Effector memory CD8-positive, alpha-beta T cell (primary cell): ENCODE measurements around the gene OBP2A.

ENCODE experiments used
- ATAC-seq: fragments of 150-1000 bp; cut with Tn5 transposase; replicated peaks from 2 replicates; pipeline ENCODE4 v1.10.0; 2021; ENCODE audit warnings: mild to moderate bottlenecking, moderate library complexity
- DNase-seq, 3 experiments: peaks; one replicate each; pipeline ENCODE4 v3.0.0; 2021
- H3K27ac Mint-ChIP-seq, 2 donors: one replicate each; pipeline ENCODE4 v1.8.0; 2022; ENCODE audit warnings: mild to moderate bottlenecking in 2 of 2, mixed read lengths in 2 of 2, moderate library complexity in 2 of 2
- H3K27me3 Mint-ChIP-seq, 2 donors: one replicate each; pipeline ENCODE4 v1.8.0; 2022; ENCODE audit warnings: mixed read lengths in 2 of 2
- H3K36me3 Mint-ChIP-seq: one replicate; pipeline ENCODE4 v1.8.0; 2022; ENCODE audit warnings: mild to moderate bottlenecking, moderate library complexity, mixed read lengths; ENCODE audit not compliant: insufficient read depth
- H3K4me1 Mint-ChIP-seq, 2 donors: one replicate each; pipeline ENCODE4 v1.8.0; 2022; ENCODE audit warnings: low read depth in 2 of 2, mixed read lengths in 2 of 2
- H3K4me3 Mint-ChIP-seq, 2 donors: one replicate each; pipeline ENCODE4 v1.8.0; 2022; ENCODE audit warnings: mild to moderate bottlenecking in 2 of 2, mixed read lengths in 2 of 2, moderate library complexity in 2 of 2
- H3K9me3 Mint-ChIP-seq, 2 donors: one replicate each; pipeline ENCODE4 v1.8.0; 2022; ENCODE audit warnings: mixed read lengths in 2 of 2

The OBP2A gene

GRCh38 chr9:135587658-135588057 is 41.7 kb downstream of the OBP2A start:
- peaks cover 3% of the 10 kb centered on the region for H3K36me3 Mint-ChIP-seq

GRCh38 chr9:135588371-135588770 is 42.4 kb downstream of the OBP2A start:
- Mint-ChIP-seq H3K27me3 (peaks cover 26 to 65% of the 10 kb centered on the region in 2 donors), H3K9me3 (no peaks in the 10 kb centered on the region), H3K4me1 (no peaks in the 10 kb centered on the region), H3K4me3 (no peak overlapping the region), H3K27ac (no peak overlapping the region), H3K36me3 (peaks cover 3% of the 10 kb centered on the region)
- ATAC-seq, result no peak
- DNase-seq, result no peak

More at GRCh38 chr9:135587658-135588057, 41.7 kb downstream of the OBP2A start:
- H3K4me1 Mint-ChIP-seq, result no peaks in the 10 kb centered on the region
- H3K27ac Mint-ChIP-seq, result no peak overlapping the region
- H3K4me3 Mint-ChIP-seq, result no peak overlapping the region
- no peaks in the 10 kb centered on the region for H3K9me3 Mint-ChIP-seq
- peaks cover 29 to 64% of the 10 kb centered on the region in 2 donors for H3K27me3 Mint-ChIP-seq
- no peak for DNase-seq
- no peak for ATAC-seq

- Mint-ChIP-seq H3K27ac (no peak overlapping the region), H3K4me1 (no peaks in the 10 kb centered on the region), H3K27me3 (peaks cover 22 to 65% of the 10 kb centered on the region in 2 donors), H3K9me3 (no peaks in the 10 kb centered on the region), H3K36me3 (peaks cover 3% of the 10 kb centered on the region), H3K4me3 (no peak overlapping the region)
- ATAC-seq, result no peak
- no peak for DNase-seq
These were observed 43.1 kb downstream of the OBP2A start for GRCh38 chr9:135588886-135589595.

GRCh38 chr9:135589596-135590485 is 43.9 kb downstream of the OBP2A start:
- no peak for DNase-seq
- H3K27ac Mint-ChIP-seq, result no peak overlapping the region
- H3K4me3 Mint-ChIP-seq, result no peak overlapping the region
- ATAC-seq, result no peak
- H3K9me3 Mint-ChIP-seq, result no peaks in the 10 kb centered on the region
- H3K27me3 Mint-ChIP-seq, result peaks cover 20 to 61% of the 10 kb centered on the region in 2 donors
- H3K36me3 Mint-ChIP-seq, result peaks cover 3% of the 10 kb centered on the region
- no peaks in the 10 kb centered on the region for H3K4me1 Mint-ChIP-seq

GRCh38 chr9:135590486-135591079 is 44.7 kb downstream of the OBP2A start:
- H3K27me3 Mint-ChIP-seq, result peaks cover 18 to 53% of the 10 kb centered on the region in 2 donors
- DNase-seq (no peak), ATAC-seq (no peak)
- no peak overlapping the region for H3K4me3 Mint-ChIP-seq
- no peaks in the 10 kb centered on the region for H3K4me1 Mint-ChIP-seq
- H3K36me3 Mint-ChIP-seq, result peaks cover 3% of the 10 kb centered on the region
- H3K27ac Mint-ChIP-seq, result no peak overlapping the region
- no peaks in the 10 kb centered on the region for H3K9me3 Mint-ChIP-seq

GRCh38 chr9:135591506-135592330 is 45.8 kb downstream of the OBP2A start:
- Mint-ChIP-seq H3K4me3 (no peak overlapping the region), H3K36me3 (peaks cover 3% of the 10 kb centered on the region)
- no peak for ATAC-seq

GRCh38 chr9:135592331-135592590 is 46.3 kb downstream of the OBP2A start:
- ATAC-seq, result no peak
- Mint-ChIP-seq H3K36me3 (peaks cover 3% of the 10 kb centered on the region), H3K9me3 (no peaks in the 10 kb centered on the region), H3K27ac (no peak overlapping the region), H3K4me3 (no peak overlapping the region), H3K27me3 (peaks cover 23 to 51% of the 10 kb centered on the region in 2 donors), H3K4me1 (no peaks in the 10 kb centered on the region)
- DNase-seq, result no peak

More at GRCh38 chr9:135591506-135592330, 45.8 kb downstream of the OBP2A start:
- no peaks in the 10 kb centered on the region for H3K9me3 Mint-ChIP-seq
- no peak for DNase-seq
- H3K4me1 Mint-ChIP-seq, result no peaks in the 10 kb centered on the region
- H3K27me3 Mint-ChIP-seq, result peaks cover 19 to 51% of the 10 kb centered on the region in 2 donors
- no peak overlapping the region for H3K27ac Mint-ChIP-seq

GRCh38 chr9:135592625-135593024 is 46.7 kb downstream of the OBP2A start:
- no peak for DNase-seq
- H3K4me3 Mint-ChIP-seq, result no peak overlapping the region
- no peak overlapping the region for H3K27ac Mint-ChIP-seq
- H3K27me3 Mint-ChIP-seq, result peaks cover 23 to 54% of the 10 kb centered on the region in 2 donors
- no peaks in the 10 kb centered on the region for H3K4me1 Mint-ChIP-seq
- no peaks in the 10 kb centered on the region for H3K9me3 Mint-ChIP-seq
- peaks cover 3% of the 10 kb centered on the region for H3K36me3 Mint-ChIP-seq
- no peak for ATAC-seq

GRCh38 chr9:135596211-135596610 is 50.3 kb downstream of the OBP2A start:
- Mint-ChIP-seq H3K27me3 (peaks cover 28 to 65% of the 10 kb centered on the region in 2 donors), H3K9me3 (no peaks in the 10 kb centered on the region), H3K36me3 (no peaks in the 10 kb centered on the region), H3K27ac (no peak overlapping the region), H3K4me3 (no peak overlapping the region), H3K4me1 (no peaks in the 10 kb centered on the region)
- DNase-seq (no peak), ATAC-seq (no peak)
